Stimulated activated CD4-positive, alpha-beta T cell treated with anti-CD3 and anti-CD28 coated beads, Interleukin-1b, Interleukin-23, amount 100 ng/mL, for 24 hours (primary cell): Measurements from ENCODE around the gene ABHD17A.
A peak's percentile ranks its signal among the peaks of the same experiment; 100 is the strongest.

ENCODE experiments used
- DNase-seq, 4 experiments: peaks; one replicate each; pipeline ENCODE4 v3.0.0-alpha.2; 2020; ENCODE audit warnings: low read depth in 4 of 4, low spot score in 1 of 4

Gene ABHD17A

DNA sequence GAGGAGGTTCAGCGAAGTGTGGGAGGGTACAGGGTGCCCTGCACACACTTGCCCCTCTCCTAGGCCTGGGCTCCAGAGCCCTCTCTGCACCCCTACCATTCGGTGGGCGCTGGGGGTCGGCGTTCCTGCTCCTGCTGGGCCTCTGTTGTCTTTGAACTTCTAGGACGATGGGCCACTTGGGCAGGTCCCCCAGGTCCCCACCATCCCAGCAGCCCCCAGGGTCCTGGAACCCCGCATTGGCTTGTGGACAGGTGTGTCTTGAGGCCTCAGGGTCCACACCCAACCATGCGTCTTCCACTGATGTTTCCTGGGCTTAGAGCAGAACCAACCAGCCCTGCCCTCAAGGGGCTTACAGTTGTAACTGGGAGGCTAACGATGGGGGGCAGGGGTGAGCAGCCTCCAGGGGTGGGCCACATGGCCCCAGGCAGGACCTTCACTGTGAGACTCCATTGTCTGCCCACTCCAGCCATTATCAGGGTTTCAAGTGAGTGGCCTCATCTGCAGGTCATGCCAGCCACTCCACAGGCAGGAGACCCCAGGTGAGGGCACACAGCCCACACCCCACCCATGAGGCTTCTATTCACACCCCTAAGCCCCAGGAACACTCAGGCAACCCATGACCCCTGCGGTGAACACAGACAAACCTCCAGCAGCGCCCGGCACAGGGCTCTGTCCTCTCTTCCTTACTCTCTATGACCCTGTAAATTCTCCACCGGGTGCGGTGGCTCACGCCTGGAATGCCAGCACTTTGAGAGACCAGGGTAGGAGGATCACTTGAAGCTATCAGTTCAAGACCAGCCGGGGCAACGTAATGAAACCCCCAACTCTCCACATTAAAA, 19.9 kb downstream of the ABHD17A start:
- DNase-seq: no peak

GRCh38 chr19:1864480-1865171, 20.7 kb downstream of the ABHD17A start:
- DNase-seq: no peak

DNA sequence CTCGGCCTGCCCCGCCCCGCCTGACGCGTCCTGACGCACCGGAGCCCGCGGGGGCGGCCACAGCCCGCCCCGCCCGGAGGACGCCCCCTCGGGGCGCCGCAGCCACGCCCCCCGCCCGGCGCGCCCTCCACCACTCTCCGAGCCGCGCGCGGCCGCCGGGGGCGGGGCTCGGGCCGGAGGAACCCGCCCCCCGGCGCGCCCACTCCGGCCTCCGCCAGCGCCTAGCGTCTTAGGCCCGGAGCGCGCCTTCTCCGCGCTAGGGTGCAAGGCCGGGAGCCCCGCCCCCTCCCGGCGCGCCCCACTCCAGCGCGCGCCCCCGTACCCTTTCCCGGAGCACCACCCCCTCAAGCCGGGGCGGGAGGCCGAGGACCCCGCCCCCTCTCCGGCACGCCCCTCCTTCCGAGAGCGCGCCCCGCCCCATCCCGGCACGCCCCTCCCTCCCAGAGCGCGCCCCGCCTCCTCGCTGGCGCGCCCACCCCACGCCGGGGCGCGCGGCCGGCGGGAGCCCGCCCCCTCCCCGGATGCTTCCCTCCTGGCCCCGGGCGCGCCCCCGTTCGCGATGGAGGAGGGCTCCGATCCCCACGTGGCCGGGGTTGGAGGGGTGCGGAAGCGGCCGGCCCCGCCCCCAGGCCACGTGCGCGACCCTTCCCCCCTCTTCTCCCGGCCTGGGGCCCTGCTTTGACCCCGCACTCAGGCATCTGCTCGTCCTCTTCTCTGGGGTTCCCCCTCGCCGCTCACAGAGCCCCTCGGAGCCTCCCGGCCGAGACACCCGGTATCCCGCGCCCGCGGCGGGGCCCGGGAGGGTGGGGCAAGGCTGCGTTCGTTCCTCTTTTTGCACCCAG, 21.4 kb downstream of the ABHD17A start:
- peak; percentile 79 to 95 (median 92) for DNase-seq

- no peak for DNase-seq
Observed at GRCh38 chr19:1863328-1863637, 22.0 kb downstream of the ABHD17A start, which contains the start of gene KLF16. KLF16 (minus strand) TSS chr19:1863579; CDS start chr19:1863497, 82 bp downstream.

- DNase-seq: no peak
Observed at GRCh38 chr19:1862424-1863327, 22.6 kb downstream of the ABHD17A start.

- DNase-seq: no peak
Observed at GRCh38 chr19:1862068-1862423, 23.2 kb downstream of the ABHD17A start.

GRCh38 chr19:1861599-1862031, 23.7 kb downstream of the ABHD17A start:
- DNase-seq: no peak

GRCh38 chr19:1860821-1861598, 24.3 kb downstream of the ABHD17A start:
- no peak for DNase-seq

GRCh38 chr19:1860042-1860775, 25.1 kb downstream of the ABHD17A start:
- DNase-seq: no peak

- no peak for DNase-seq
Observed at GRCh38 chr19:1859331-1859781, 25.9 kb downstream of the ABHD17A start.

GRCh38 chr19:1858412-1859081, 26.7 kb downstream of the ABHD17A start:
- DNase-seq: no peak

DNA sequence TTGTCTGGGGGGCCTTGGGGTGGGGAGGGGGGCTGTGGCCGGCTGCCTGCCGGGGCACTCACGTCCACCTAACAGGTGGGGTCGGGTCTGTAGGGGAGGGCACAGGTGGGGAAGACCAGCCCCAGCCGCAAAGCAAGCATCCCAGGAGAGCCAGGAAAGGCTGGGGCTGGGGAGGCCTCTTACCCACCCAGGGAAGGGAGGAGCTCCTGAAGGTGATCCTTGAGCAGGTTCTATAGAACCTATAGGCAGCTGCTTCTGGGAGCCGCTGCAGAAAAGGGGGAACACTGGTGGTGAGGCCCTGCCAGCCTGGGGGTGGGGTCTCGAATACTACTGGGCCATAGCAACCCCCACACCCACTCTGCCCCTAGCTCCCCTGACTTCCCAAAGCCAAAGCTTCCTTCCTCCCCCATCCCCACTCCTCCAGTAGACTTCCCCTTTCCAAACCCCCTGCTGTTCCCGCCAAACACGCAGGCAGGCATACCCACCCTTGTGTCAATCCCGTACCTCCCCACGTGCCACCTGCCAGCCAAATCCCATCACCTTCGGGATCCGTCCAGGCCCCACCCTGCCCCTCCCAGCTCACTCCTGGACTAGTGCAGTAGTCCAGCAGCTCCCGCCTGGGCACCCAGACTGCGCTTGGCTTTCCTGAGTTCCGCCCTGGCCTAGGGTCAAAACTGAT, 27.5 kb downstream of the ABHD17A start:
- no peak for DNase-seq

DNA sequence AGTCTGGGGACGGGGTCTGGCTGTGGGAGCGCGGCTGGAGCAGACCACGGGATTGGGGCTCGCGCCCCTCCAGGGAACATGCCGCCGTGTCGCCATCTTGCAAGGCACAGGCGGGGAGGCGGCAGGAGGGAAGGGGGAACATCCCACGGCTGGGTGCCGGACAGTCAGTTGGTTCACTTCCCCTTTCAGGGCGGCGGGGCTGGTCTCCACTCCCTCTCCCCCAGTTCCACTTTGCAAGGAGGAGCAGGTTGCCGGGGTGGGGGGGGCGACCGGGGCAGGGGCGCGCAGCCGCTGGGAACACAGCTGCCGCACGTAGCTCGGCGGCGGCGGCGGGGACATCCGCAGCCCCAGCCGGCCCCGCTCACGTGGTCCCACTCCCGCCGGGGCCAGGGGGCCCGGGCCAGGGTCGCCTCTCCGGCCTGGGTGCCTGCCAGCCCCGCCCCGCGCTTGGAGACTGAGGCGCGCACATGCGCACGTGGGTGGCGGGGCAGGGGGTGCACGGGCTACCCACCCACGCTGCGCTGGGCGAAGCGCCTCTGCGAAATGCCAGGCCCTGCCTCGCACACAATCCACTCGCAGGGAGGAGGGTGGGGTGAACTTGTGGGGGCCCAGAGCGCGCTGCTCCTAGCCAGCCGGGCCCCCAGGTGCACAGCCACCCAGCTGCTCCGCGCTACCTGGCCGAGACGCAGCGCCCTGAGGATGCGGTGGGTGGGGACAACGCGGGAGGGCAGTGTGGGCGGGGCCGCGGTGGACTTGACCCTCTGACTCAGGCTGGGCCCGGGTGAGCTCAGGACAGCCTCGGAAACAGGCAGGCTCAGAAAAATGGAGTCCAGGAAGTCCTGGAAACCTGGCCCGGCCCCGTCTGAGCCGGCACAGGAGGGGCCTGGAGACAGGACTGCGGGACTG, 28.3 kb downstream of the ABHD17A start:
- DNase-seq: peak in 1 of 4 experiments; percentile 48

DNA sequence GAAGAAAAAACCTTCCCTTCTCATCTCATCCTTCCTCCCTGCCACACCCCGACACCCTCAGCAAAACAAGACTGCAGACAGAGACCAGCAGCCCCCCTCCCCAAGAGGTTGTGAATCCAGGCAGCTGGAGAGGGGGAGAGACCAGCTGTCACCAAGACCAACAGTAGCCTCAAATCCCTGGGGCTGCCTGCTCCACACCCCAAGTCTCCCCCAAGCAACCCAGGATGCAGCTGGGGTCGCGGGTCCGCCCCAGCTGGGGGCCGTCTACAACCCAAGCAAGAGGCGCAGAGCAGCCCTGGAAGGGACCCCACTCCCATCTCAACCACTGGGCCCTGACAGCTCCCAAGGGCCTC, 29.0 kb downstream of the ABHD17A start:
- DNase-seq: no peak

GRCh38 chr19:1855828-1856255, 29.5 kb downstream of the ABHD17A start:
- DNase-seq: no peak

DNA sequence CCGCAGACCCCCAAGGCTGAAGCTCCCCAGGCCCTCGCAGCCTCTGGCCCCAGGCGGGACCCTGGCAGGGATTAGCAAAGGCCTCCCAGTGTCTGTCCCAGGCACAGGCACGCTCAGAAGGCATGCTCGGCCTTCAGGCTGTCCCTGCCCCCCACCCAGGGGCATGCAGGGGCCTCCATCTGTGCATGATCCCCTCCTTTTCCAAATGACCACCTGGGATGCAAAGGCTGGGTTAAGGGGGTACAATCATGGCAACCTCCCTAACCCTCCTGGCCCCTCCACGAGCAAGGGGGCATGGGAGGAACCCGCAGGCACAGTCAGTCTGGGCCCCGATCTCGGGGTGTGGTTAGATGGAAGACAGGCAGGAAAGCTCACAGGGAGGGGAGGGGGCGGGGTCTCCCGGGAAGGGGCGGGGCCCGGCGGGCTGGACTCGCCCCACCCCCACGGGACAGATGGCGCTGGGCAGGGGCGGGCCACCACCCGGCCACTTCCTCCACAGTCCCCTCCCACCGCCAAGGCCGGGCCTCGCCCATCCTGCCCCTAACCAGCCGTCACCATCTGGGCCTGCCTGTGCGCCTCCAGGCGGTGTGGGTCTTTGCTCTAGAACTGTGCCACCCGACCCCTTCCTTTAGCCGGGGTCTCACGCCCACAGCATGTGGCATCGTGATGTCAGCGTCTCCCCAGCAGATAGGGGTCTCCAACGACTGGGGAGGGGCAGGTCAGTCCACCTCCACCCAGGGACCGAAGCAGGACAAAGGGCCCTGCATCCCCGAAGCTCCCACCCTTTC, 30.1 kb downstream of the ABHD17A start:
- peak in 2 of 4 experiments; percentile 61 to 85 for DNase-seq
